Thyroid gland (tissue), 4 donors: ENCODE data around the gene NEK5.

Source experiments
- CTCF ChIP-seq, 6 experiments: fragments of 200-600 bp in 3 of 6; fragments of 450-650 bp in 3 of 6; sonication (generic) in 3 of 6; IDR thresholded peaks; one replicate each; pipeline ENCODE4 v1.5.1; 2016 to 2019; ENCODE audit warnings: antibody characterized with exemption in 6 of 6, mild to moderate bottlenecking in 2 of 6, inconsistent platforms in 1 of 6, moderate library complexity in 1 of 6
- POLR2A ChIP-seq, 2 donors: fragments of 450-650 bp; IDR thresholded peaks; one replicate each; pipeline ENCODE4 v1.6.1; 2017; ENCODE audit warnings: antibody characterized with exemption in 2 of 2, mild to moderate bottlenecking in 2 of 2, moderate library complexity in 1 of 2

- TF ChIP-seq POLR2A (IDR thresholded peaks at IDR 0.05) = no peak
- TF ChIP-seq CTCF (IDR thresholded peaks at IDR 0.05) = no peak
These were observed 32.3 kb upstream of the NEK5 start for GRCh38 chr13:52161181-52161646.
